Endodermal cell (in vitro differentiated cells): ENCODE data around the gene HECW1. TPM values are rescaled to one million over a fixed set of nuclear protein-coding genes. Genes with fewer than 3 reads are reported as not detected.

Source experiments
- DNase-seq: peaks from one replicate; pipeline ENCODE4 v3.0.0-alpha.2; 2017
- H3K27ac ChIP-seq: 2 replicates; pipeline ENCODE4 v1.5.1; 2013; ENCODE audit warnings: mild to moderate bottlenecking, low read depth, low read length, moderate library complexity
- H3K27me3 ChIP-seq: 2 replicates; pipeline ENCODE4 v1.6.1; 2013; ENCODE audit warnings: mild to moderate bottlenecking, low read length, moderate library complexity; ENCODE audit not compliant: insufficient read depth, control insufficient read depth, poor library complexity, severe bottlenecking
- H3K36me3 ChIP-seq: 2 replicates; pipeline ENCODE4 v1.7.0; 2013; ENCODE audit warnings: mild to moderate bottlenecking, low read length, moderate library complexity; ENCODE audit not compliant: control insufficient read depth, insufficient read depth
- H3K4me1 ChIP-seq: one replicate; pipeline ENCODE4 v1.7.0; 2013; ENCODE audit warnings: low read length; ENCODE audit not compliant: control insufficient read depth, insufficient read depth
- H3K4me3 ChIP-seq: 2 replicates; pipeline ENCODE4 v1.5.1; 2013; ENCODE audit warnings: mild to moderate bottlenecking, low read length, moderate library complexity
- H3K9ac ChIP-seq: 2 replicates; pipeline ENCODE4 v1.6.1; 2013; ENCODE audit warnings: mild to moderate bottlenecking, low read length, moderate library complexity; ENCODE audit not compliant: poor library complexity, severe bottlenecking; ENCODE audit errors: extremely low read depth
- H3K9me3 ChIP-seq: 2 replicates; pipeline ENCODE4 v1.6.1; 2013; ENCODE audit warnings: mild to moderate bottlenecking, low read length, moderate library complexity; ENCODE audit not compliant: control insufficient read depth
- H3K27ac Mint-ChIP-seq: 2 replicates; pipeline ENCODE4 v1.8.0; 2020; ENCODE audit warnings: mixed read lengths
- H3K27me3 Mint-ChIP-seq: 2 replicates; pipeline ENCODE4 v1.8.0; 2021; ENCODE audit warnings: mild to moderate bottlenecking, mixed read lengths; ENCODE audit not compliant: insufficient read depth
- H3K36me3 Mint-ChIP-seq: 2 replicates; pipeline ENCODE4 v1.8.0; 2020; ENCODE audit warnings: low read depth, mixed read lengths
- H3K4me1 Mint-ChIP-seq: 2 replicates; pipeline ENCODE4 v1.8.0; 2020; ENCODE audit warnings: mixed read lengths
- H3K4me3 Mint-ChIP-seq: 2 replicates; pipeline ENCODE4 v1.8.0; 2020; ENCODE audit warnings: mild to moderate bottlenecking, moderate library complexity, mixed read lengths
- H3K9me3 Mint-ChIP-seq: 2 replicates; pipeline ENCODE4 v1.8.0; 2020; ENCODE audit warnings: mild to moderate bottlenecking, mixed read lengths
- WGBS, 2 experiments: methylation state at CpG; one replicate each; pipeline versions ENCODE4 v1.1.5 to v1.1.7; 2013; ENCODE audit warnings: missing lambda C conversion rate in 2 of 2, mixed read lengths in 1 of 2; ENCODE audit not compliant: insufficient coverage in 1 of 2, insufficient read length in 1 of 2; 5-methylcytosine and 5-hydroxymethylcytosine counted together
- total RNA-seq, 2 donors: library from RNA; stranded (reverse); fragmentation: NEBNext Ultra II Directional in 1 of 2; extraction: Animal tissue kit (Norgen Biotek cat#: 25700) in 1 of 2; gene quantifications; 2 replicates in 1 of 2; 3 replicates in 1 of 2; pipeline ENCODE4 v1.2.1, GENCODE V29; 2021
- TF ChIP-seq, protein P1 (sequence below): fragments of 200-600 bp; sonication (generic); conservative IDR thresholded peaks from 2 replicates; pipeline ENCODE4 v1.5.0; 2021; ENCODE audit warnings: antibody characterized with exemption, mild to moderate bottlenecking

Gene HECW1
- total RNA-seq, 2 donors from 2014 or later: 4.6 to 12.0 TPM

DNA sequence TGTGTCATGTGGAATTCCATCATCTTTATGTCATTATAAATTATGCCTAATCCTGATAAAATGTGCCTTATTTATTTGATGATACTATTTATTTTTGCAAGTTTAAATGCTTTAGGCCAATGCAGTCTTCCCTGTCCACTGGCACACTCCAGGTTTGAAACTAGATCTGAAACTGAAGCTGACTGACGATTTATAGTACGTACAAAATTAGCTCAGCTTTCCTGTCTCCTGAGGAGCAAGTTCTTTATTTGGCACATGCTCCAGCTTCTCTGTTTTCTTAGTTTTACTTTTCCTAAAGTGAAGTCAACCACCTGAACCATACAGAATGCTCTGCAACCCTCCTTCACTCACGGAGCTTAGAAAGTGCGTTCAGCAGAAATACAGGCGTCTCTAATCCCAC, 164.1 kb downstream of the HECW1 start:
- Mint-ChIP-seq H3K27me3 (peaks cover 10% of the 10 kb centered on the region), H3K4me3 (no peak overlapping the region), H3K36me3 (no peaks in the 10 kb centered on the region), H3K27ac (no peak overlapping the region), H3K4me1 (peaks cover 14% of the 10 kb centered on the region), H3K9me3 (peaks cover 18% of the 10 kb centered on the region)
- H3K36me3 ChIP-seq: no peaks in the 10 kb centered on the region
- no peaks in the 10 kb centered on the region for H3K4me1 ChIP-seq
- TF ChIP-seq, protein P1, sequence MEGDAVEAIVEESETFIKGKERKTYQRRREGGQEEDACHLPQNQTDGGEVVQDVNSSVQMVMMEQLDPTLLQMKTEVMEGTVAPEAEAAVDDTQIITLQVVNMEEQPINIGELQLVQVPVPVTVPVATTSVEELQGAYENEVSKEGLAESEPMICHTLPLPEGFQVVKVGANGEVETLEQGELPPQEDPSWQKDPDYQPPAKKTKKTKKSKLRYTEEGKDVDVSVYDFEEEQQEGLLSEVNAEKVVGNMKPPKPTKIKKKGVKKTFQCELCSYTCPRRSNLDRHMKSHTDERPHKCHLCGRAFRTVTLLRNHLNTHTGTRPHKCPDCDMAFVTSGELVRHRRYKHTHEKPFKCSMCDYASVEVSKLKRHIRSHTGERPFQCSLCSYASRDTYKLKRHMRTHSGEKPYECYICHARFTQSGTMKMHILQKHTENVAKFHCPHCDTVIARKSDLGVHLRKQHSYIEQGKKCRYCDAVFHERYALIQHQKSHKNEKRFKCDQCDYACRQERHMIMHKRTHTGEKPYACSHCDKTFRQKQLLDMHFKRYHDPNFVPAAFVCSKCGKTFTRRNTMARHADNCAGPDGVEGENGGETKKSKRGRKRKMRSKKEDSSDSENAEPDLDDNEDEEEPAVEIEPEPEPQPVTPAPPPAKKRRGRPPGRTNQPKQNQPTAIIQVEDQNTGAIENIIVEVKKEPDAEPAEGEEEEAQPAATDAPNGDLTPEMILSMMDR: no peak
- no peak overlapping the region for H3K4me3 ChIP-seq
- no peak overlapping the region for H3K9ac ChIP-seq
- 94 to 97% methylated on average over 3 to 5 of the region's 5 CpGs for WGBS, 2 experiments
- peaks cover 15% of the 10 kb centered on the region for H3K9me3 ChIP-seq
- no peak for DNase-seq
- no peak overlapping the region for H3K27ac ChIP-seq
- H3K27me3 ChIP-seq: no peaks in the 10 kb centered on the region

DNA sequence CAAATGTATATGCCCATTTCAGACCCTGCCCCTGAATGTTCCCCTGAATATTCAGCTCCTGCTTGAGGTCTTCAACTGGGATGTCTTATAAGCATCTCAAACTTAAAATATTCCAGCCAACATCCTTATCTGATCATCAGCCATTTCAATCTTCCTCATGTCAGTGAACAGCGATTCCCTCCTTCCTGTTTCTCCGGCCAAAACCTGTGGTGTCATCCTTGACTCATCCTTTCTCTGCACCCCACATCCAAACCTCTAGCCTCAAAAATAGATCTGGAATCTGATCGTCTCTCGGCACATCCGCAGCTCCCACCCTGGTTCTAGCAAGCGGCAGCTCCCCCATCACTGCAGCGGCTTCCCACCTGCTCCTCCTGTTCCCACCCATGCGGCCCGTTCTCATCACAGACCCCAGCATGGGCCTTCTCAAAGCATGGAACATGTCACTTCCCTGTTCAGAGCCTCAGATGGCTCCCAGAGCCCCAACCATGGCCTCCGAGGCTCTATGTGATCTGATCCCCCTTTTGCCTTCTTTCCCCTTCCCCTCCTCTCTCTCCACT, 165.7 kb downstream of the HECW1 start:
- Mint-ChIP-seq H3K27ac (no peak overlapping the region), H3K4me1 (peaks cover 14% of the 10 kb centered on the region), H3K27me3 (peaks cover 10% of the 10 kb centered on the region), H3K36me3 (no peaks in the 10 kb centered on the region), H3K9me3 (peaks cover 4% of the 10 kb centered on the region), H3K4me3 (no peak overlapping the region)
- Histone ChIP-seq H3K9ac (no peak overlapping the region), H3K4me1 (no peaks in the 10 kb centered on the region), H3K36me3 (no peaks in the 10 kb centered on the region), H3K27ac (no peak overlapping the region), H3K27me3 (no peaks in the 10 kb centered on the region), H3K4me3 (no peak overlapping the region), H3K9me3 (no peaks in the 10 kb centered on the region)
- TF ChIP-seq, protein P1: no peak
- WGBS, 2 experiments: 93 to 99% methylated on average over 9 to 10 of the region's 10 CpGs
- DNase-seq: no peak

DNA sequence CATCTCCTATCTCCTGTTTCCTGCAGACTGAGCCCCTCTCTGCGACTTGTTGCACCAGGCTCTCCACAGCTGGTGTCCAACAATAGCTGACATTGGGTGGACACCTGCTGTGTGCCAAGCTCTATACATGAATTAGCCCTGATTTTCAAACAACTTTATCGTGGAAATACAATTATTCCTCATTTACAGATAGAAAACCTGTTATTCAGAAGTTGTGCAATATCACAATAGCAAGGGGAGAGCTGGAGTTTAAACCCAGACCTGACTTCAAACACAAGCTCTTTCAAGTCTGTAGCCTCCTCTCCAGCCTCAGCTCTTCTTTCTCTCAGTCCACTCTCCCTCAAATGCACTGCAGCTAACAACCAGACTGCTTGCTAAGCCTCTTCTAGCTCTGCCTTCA, 168.8 kb downstream of the HECW1 start:
- Histone ChIP-seq H3K27ac (no peak overlapping the region), H3K4me1 (no peaks in the 10 kb centered on the region), H3K9ac (no peak overlapping the region), H3K9me3 (peaks cover 5% of the 10 kb centered on the region), H3K4me3 (no peak overlapping the region), H3K36me3 (no peaks in the 10 kb centered on the region), H3K27me3 (no peaks in the 10 kb centered on the region)
- Mint-ChIP-seq H3K27me3 (peaks cover 10% of the 10 kb centered on the region), H3K9me3 (peaks cover 10% of the 10 kb centered on the region), H3K36me3 (peaks cover 5% of the 10 kb centered on the region), H3K4me3 (no peak overlapping the region), H3K4me1 (peaks cover 10% of the 10 kb centered on the region), H3K27ac (no peak overlapping the region)
- TF ChIP-seq, protein P1: no peak
- 88 to 94% methylated on average over 2 of the region's 2 CpGs for WGBS, 2 experiments
- DNase-seq: no peak
